ENCODE data around the gene DPPA5. TPM values are rescaled to one million over a fixed set of nuclear protein-coding genes. Genes with fewer than 3 reads are reported as not detected.
"Not testable (repeated sequence)": the region's sequence is repeated elsewhere in the genome, so short reads cannot be mapped to it uniquely, and the experiment has no call there.

Gene DPPA5, protein sequence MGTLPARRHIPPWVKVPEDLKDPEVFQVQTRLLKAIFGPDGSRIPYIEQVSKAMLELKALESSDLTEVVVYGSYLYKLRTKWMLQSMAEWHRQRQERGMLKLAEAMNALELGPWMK
- total RNA-seq = not detected in 2 replicates

DNA sequence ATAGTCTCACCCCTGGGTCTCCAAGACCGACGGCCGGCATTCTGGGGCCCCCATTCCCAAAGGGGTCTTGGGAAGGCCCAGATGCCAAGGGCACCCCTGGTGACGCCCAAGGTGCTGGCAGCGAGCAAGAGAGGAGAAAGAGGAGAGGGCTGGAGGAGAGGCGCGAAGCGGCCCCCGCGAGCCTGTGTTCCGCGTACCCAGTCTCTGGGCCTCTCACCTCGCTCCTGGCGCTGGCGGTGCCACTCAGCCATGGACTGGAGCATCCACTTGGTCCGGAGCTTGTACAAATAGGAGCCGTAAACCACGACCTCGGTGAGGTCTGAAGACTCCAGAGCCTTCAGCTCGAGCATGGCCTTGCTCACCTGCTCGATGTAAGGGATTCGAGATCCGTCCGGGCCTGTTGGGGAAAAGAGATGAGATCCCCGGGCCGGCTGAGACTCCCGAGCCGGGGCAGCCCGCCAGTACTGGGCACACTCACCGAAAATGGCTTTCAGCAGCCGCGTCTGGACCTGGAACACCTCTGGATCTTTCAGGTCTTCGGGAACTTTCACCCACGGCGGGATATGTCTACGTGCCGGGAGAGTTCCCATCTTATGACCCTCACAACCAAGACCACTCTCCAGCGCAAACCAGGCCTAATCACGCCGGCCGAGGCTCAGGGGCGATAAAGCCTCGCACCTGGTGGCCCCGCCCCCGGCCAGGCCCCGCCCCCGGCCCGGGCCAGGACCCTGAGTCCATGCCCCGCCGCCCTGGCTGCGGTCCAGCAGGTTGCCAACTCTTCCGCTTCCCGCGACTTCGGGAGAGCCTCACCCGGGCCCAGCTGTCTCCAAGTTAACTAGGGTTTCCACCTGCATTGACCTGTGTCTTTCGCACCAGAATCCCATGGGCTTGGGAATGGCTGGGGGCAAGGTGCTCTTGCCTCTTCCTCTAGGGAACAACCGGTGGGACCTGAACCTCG is at the start of gene DPPA5:
Gene DPPA5, minus strand, starts transcription at position 641 of the 958 bp plus-strand sequence. Its CDS starts 51 bp downstream, at position 590.
- no peak within 1 kb of the TSS for H3K27ac Mint-ChIP-seq
- H3K36me3 Mint-ChIP-seq (ENCODE audit: low read depth) = no peaks in the 10 kb centered on the region
- H3K4me1 Mint-ChIP-seq (ENCODE audit: low read depth) = no peaks in the 10 kb centered on the region
- H3K9me3 Mint-ChIP-seq = no peaks in the 10 kb centered on the region
- intact Hi-C loops (cut with micrococcal nuclease) = no loop called here
- no peak for DNase-seq (ENCODE audit: low spot score)
- peaks cover 21% of the 10 kb centered on the region for H3K27me3 Mint-ChIP-seq (ENCODE audit: low read depth)
- H3K4me3 Mint-ChIP-seq (ENCODE audit: low read depth) = no peak within 1 kb of the TSS

DNA sequence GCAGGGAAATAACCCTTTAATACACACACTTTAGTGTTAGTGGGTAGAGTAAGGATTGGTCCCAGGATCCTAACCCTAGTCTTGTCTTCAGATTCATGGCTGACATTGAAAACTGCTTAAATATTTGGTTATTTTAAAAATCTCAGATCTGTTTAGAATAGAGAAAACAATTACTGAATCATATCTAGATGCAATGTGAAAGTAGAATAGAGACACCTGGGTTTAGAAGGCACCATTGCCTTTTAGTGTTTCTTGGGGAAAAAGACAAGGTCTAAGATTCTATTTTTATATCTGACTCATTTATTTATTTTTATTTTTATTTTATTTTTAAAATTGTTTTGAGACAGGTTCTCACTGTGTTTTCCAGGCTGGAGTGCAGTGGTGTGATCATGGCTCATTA is 46.6 kb upstream of the DPPA5 start:
- no peak overlapping the region for H3K4me3 Mint-ChIP-seq (ENCODE audit: low read depth)
- H3K27ac Mint-ChIP-seq = no peak overlapping the region
- DNase-seq (ENCODE audit: low spot score) = no peak
- H3K9me3 Mint-ChIP-seq = no peaks in the 10 kb centered on the region
- intact Hi-C loops (cut with micrococcal nuclease) = no loop called here
- no peaks in the 10 kb centered on the region for H3K4me1 Mint-ChIP-seq (ENCODE audit: low read depth)
- no peaks in the 10 kb centered on the region for H3K27me3 Mint-ChIP-seq (ENCODE audit: low read depth)
- H3K36me3 Mint-ChIP-seq (ENCODE audit: low read depth) = no peaks in the 10 kb centered on the region

DNA sequence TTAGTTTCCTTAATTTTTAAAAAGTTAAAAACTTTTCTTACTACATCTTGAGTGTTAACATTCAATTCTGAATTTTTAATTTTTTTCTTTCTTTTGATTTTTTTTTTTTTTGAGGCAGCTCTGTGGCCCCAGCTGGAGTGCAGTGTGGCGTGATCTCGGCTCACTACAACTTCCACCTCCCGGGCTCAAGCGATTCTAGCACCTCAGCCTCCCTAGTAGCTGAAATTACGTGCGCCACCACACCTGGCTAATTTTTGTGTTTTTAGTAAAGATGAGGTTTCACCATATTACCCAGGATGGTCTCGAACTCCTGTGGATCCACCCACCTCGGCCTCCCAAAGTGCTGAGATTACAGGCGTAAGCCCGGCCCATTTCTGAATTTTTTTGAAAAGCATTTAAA is 41.8 kb upstream of the DPPA5 start:
- Mint-ChIP-seq H3K4me3 (ENCODE audit: low read depth) (no peak overlapping the region), H3K9me3 (no peaks in the 10 kb centered on the region), H3K27ac (no peak overlapping the region), H3K4me1 (ENCODE audit: low read depth) (peaks cover 12% of the 10 kb centered on the region), H3K36me3 (ENCODE audit: low read depth) (peaks cover 6% of the 10 kb centered on the region), H3K27me3 (ENCODE audit: low read depth) (no peaks in the 10 kb centered on the region)
- intact Hi-C loops (cut with micrococcal nuclease) = no loop called here
- no peak for DNase-seq (ENCODE audit: low spot score)

DNA sequence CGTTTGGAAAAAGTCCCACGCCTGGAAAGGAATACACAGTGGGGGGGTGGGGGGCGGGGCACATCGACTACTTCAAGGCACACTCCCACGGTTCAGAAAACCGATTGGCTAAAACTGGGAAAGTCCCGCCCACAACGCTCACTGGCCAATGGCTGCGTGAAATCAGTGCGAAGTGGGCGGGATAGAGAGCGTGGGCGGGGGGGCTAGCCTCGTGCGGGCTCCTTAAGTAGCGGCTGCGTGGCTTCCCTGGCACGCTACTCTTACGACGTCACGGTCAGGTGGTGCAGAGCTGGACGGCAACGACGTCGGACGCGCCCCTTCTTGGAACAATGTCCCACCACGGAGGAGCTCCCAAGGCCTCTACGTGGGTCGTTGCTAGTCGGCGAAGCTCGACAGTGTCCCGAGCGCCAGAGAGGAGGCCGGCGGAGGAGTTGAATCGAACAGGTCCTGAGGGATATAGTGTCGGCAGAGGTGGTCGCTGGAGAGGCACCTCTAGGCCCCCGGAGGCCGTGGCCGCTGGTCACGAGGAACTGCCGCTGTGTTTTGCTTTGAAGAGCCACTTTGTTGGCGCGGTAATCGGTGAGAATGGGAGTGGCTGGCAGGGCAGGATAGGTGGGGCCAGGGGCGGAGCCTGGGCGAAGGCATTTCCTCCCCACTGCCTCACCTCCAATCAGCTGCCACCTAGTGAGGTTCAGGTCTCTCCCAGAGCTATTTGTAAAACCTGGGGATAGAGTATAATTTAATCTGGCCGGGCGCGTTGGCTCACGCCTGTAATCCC is 40.7 kb upstream of the DPPA5 start, which contains the start of gene DDX43:
Gene DDX43, plus strand, starts transcription at position 252 of the 778 bp plus-strand sequence. Its CDS starts 78 bp downstream, at position 330.
- Mint-ChIP-seq H3K9me3 (no peaks in the 10 kb centered on the region), H3K27me3 (ENCODE audit: low read depth) (no peaks in the 10 kb centered on the region), H3K27ac (peak within 1 kb of the TSS; percentile 82), H3K4me3 (ENCODE audit: low read depth) (peak within 1 kb of the TSS; percentile 75), H3K4me1 (ENCODE audit: low read depth) (peaks cover 12% of the 10 kb centered on the region), H3K36me3 (ENCODE audit: low read depth) (peaks cover 6% of the 10 kb centered on the region)
- peak; percentile 47 for DNase-seq (ENCODE audit: low spot score)
- intact Hi-C loops (cut with micrococcal nuclease) = no loop called here

DNA sequence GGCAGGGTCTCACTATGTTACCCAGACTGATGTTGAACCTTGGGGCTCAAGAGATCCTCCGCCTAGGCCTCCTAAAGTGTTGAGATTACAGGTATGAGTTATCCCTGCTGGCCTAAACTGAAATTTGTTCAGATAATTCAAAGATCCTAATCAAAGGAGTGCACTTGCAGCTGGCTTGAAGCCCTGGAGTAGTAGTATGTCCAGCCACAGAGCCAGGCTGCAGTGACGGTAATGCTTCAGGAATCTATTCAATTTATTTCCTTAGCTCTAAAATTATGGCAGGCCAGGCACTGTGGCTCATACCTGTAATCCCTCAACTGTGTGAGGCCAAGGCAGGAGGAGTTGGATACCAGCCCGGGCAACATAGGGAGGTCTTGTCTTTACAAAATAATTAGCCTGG is 39.2 kb upstream of the DPPA5 start:
- DNase-seq (ENCODE audit: low spot score) = no peak

DNA sequence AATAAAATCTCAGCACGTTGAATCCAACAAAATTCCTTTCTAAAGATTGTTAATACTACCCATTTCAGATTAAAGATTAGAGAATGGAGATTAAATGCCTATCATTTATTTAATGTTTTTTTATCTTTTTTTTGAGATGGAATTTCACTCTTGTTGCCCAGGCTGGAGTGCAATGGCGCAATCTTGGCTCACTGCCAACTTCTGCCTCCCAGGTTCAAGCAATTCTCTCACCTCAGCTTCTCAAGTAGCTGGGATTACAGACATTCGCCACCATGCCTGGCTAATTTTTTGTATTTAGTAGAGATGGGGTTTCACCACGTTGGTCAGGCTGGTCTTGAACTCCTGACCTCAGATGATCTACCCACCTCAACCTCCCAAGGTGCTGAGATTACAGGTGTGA is 38.1 kb upstream of the DPPA5 start:
- H3K27ac Mint-ChIP-seq; H3K36me3 Mint-ChIP-seq (ENCODE audit: low read depth); H3K4me3 Mint-ChIP-seq (ENCODE audit: low read depth); intact Hi-C loops (cut with micrococcal nuclease); H3K27me3 Mint-ChIP-seq (ENCODE audit: low read depth); DNase-seq (ENCODE audit: low spot score); H3K9me3 Mint-ChIP-seq: not testable (repeated sequence)
- peaks cover 18% of the 10 kb centered on the region for H3K4me1 Mint-ChIP-seq (ENCODE audit: low read depth)

More for the DNA sequence above, 39.2 kb upstream of the DPPA5 start:
- intact Hi-C loops (cut with micrococcal nuclease) = no loop called here
- Mint-ChIP-seq H3K4me1 (ENCODE audit: low read depth) (peaks cover 17% of the 10 kb centered on the region), H3K27ac (no peak overlapping the region), H3K27me3 (ENCODE audit: low read depth) (no peaks in the 10 kb centered on the region), H3K9me3 (no peaks in the 10 kb centered on the region), H3K4me3 (ENCODE audit: low read depth) (no peak overlapping the region), H3K36me3 (ENCODE audit: low read depth) (peaks cover 6% of the 10 kb centered on the region)

DNA sequence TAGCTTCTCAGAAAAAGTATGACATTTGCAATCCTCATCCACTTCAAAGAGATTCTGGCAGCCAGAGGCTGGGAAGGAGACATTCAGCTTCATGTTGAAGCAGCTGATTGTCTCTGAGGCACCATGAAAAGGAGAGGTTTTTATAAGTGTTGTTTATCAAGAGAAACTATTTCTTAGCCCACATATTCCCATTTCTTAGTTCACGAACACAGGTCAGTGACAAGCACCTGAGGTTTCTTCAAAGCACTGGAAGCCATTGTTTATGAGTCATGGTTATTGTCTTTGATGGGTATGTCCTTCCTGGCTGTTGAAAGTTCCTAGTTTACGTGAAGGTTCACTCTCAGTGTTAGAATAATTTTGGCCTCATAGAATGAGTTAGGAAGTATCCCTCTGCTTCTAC is 37.6 kb upstream of the DPPA5 start:
- Mint-ChIP-seq H3K4me1 (ENCODE audit: low read depth) (peaks cover 18% of the 10 kb centered on the region), H3K27ac (no peak overlapping the region), H3K27me3 (ENCODE audit: low read depth) (no peaks in the 10 kb centered on the region), H3K36me3 (ENCODE audit: low read depth) (peaks cover 6% of the 10 kb centered on the region), H3K9me3 (no peaks in the 10 kb centered on the region), H3K4me3 (ENCODE audit: low read depth) (no peak overlapping the region)
- DNase-seq (ENCODE audit: low spot score) = no peak
- intact Hi-C loops (cut with micrococcal nuclease) = no loop called here

DNA sequence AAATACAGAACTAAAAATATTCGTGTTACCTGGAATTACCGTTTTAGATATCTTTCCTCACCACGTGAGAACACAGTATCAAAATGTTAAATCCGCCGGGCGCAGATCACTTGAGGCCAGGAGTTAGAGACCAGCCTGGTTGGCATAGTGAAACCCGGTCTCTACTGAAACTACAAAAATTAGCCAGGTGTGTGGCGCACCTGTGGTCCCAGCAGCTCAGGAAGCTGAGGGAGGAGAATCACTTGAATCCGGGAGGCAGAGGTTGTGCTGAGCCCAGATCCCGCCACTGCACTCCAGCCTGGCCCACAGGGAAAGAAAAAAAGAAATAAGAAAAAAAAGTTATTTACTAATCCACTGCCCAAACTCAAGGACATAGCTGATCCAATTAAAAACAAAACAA is 35.8 kb upstream of the DPPA5 start:
- no peak for DNase-seq (ENCODE audit: low spot score)
- intact Hi-C loops (cut with micrococcal nuclease) = no loop called here
- Mint-ChIP-seq H3K9me3 (no peaks in the 10 kb centered on the region), H3K27me3 (ENCODE audit: low read depth) (no peaks in the 10 kb centered on the region), H3K27ac (no peak overlapping the region), H3K4me3 (ENCODE audit: low read depth) (no peak overlapping the region), H3K36me3 (ENCODE audit: low read depth) (peaks cover 6% of the 10 kb centered on the region), H3K4me1 (ENCODE audit: low read depth) (peaks cover 18% of the 10 kb centered on the region)

DNA sequence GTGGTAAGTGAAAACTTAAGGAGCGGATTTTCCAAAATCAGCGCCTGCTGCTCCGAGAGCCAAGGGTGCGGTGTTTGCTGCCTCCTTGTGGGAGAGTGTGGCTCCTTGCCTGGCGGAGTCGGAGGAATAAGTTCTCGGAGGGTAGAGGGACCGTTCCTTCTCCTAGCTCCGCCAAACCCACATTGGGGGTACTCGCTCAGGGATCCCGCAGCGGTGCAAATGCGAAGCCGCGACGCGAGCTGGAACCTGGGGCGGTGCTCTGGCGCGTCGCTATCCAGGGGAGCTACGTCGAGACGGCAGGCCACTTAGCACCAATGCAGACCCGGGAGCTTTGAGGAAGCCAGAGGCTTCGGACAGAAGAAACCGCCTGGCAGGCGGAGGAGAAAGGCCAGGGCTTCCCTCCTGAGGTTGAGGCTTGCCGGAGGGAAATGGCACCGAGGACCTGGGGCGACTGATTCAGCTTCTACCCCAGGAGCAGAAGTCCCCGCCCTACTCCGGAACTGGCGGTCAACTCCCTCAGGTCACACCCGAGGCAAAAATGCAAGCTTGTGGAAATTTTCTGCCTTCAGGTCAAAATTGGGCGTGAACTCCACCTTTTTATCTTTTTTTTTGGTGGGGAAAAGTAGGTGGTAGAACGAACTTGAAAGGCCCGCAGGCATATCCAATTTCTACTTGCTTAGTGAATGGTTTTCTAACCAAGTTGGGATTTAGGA is 34.9 kb upstream of the DPPA5 start:
- Mint-ChIP-seq H3K4me3 (ENCODE audit: low read depth) (peak overlapping the region; percentile 76), H3K9me3 (no peaks in the 10 kb centered on the region), H3K36me3 (ENCODE audit: low read depth) (peaks cover 6% of the 10 kb centered on the region), H3K27ac (peak overlapping the region; percentile 25), H3K4me1 (ENCODE audit: low read depth) (peaks cover 18% of the 10 kb centered on the region), H3K27me3 (ENCODE audit: low read depth) (no peaks in the 10 kb centered on the region)
- intact Hi-C loops (cut with micrococcal nuclease) = no loop called here
- DNase-seq (ENCODE audit: low spot score) = peak; percentile 67

DNA sequence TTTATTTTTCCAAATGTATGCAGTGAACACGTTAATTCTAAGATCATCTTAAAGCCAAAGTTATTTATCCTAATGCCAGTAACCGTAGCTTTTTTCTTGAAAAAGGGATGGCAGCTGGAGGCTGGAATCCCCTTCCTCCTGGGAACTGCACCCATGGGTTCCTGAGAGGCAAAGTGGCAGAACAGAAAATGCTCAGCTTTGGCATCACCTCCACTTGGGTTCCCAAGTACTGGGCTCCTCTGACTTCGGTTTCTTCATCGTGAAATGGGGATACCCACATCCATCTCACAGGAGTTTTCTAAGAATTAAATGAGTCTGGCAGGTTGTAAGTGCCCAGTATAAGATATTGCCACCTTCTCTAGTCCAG is 34.3 kb upstream of the DPPA5 start:
- H3K27me3 Mint-ChIP-seq (ENCODE audit: low read depth) = no peaks in the 10 kb centered on the region
- no peaks in the 10 kb centered on the region for H3K9me3 Mint-ChIP-seq
- peaks cover 6% of the 10 kb centered on the region for H3K36me3 Mint-ChIP-seq (ENCODE audit: low read depth)
- intact Hi-C loops (cut with micrococcal nuclease) = no loop called here
- H3K4me1 Mint-ChIP-seq (ENCODE audit: low read depth) = peaks cover 18% of the 10 kb centered on the region
- peak overlapping the region; percentile 25 for H3K27ac Mint-ChIP-seq
- DNase-seq (ENCODE audit: low spot score) = no peak
- peak overlapping the region; percentile 76 for H3K4me3 Mint-ChIP-seq (ENCODE audit: low read depth)

DNA sequence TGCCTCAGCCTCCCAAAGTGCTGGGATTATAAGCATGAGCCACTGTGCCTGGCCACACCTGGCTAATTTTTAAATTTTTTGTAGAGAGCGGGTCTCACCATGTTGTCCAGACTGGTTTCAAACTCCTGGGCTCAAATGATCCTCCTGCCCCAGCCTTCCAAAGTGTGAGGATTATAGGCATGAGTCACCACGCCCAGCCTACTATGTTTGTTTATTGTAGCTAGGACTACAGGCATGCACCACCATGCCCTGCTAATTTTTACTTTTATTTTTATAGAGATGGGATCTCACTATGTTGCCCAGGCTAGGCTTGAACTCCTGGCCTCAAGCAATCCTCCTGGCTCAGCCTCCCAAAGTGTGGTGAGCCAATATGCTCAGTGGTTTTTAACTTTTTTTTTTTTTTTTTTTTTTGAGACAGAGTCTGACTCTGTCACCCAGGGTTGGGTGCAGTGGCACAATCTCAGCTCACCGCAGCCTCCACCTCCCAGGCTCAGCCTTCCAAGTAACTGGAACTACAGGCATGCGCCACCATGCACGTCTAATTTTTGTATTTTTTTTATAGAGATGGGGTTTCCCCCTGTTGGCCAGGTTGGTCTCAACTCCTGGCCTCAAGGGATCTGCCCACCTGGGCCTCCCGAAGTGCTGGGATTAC is 28.5 kb upstream of the DPPA5 start:
- Mint-ChIP-seq H3K36me3 (ENCODE audit: low read depth) (no peaks in the 10 kb centered on the region), H3K4me3 (ENCODE audit: low read depth) (no peak overlapping the region), H3K27me3 (ENCODE audit: low read depth) (no peaks in the 10 kb centered on the region), H3K4me1 (ENCODE audit: low read depth) (no peaks in the 10 kb centered on the region), H3K9me3 (no peaks in the 10 kb centered on the region), H3K27ac (no peak overlapping the region)
- intact Hi-C loops (cut with micrococcal nuclease) = no loop called here
- DNase-seq (ENCODE audit: low spot score) = no peak

DNA sequence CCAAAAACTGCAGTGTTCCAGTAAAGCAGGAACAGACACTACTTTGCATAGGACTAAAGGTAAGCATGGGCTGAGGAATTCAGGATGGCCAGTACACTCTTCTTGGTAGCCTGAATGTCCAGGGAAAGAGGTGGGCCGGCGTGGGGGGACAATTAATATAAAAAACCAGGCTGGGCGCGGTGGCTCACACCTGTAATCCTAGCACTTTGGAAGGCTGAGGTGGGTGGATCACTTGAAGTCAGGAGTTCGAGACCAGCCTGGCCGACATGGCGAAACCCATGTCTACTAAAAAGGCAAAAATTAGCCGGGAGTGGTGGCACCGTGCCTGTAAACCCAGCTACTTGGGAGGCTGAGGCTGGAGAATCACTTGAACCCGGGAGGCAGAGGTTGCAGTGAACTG is 27.5 kb upstream of the DPPA5 start:
- H3K4me3 Mint-ChIP-seq (ENCODE audit: low read depth); H3K27me3 Mint-ChIP-seq (ENCODE audit: low read depth); H3K9me3 Mint-ChIP-seq; H3K4me1 Mint-ChIP-seq (ENCODE audit: low read depth); intact Hi-C loops (cut with micrococcal nuclease); H3K27ac Mint-ChIP-seq; DNase-seq (ENCODE audit: low spot score); H3K36me3 Mint-ChIP-seq (ENCODE audit: low read depth): not testable (repeated sequence)
